Activated CD4-positive, CD25-positive, alpha-beta regulatory T cell treated with anti-CD3 and anti-CD28 coated beads, Interleukin-2, amount 50 U/mL, for 72 hours (primary cell): ENCODE measurements around the gene PAK6.
A peak's percentile ranks its signal among the peaks of the same experiment; 100 is the strongest.

Source experiments
- DNase-seq: peaks from one replicate; pipeline ENCODE4 v3.0.0; 2021

The PAK6 gene

GRCh38 chr15:40279437-40280141 lies 40.7 kb downstream of the PAK6 start:
- DNase-seq = peak; percentile 85

GRCh38 chr15:40280260-40281056 lies 41.6 kb downstream of the PAK6 start:
- DNase-seq = no peak

- no peak for DNase-seq
These were observed 42.4 kb downstream of the PAK6 start for GRCh38 chr15:40281057-40281800.

- DNase-seq = no peak
These were observed 42.9 kb downstream of the PAK6 start for GRCh38 chr15:40281801-40282146.

GRCh38 chr15:40282147-40282868 lies 43.4 kb downstream of the PAK6 start:
- DNase-seq = peak; percentile 56

GRCh38 chr15:40282869-40283614 lies 44.2 kb downstream of the PAK6 start, which contains the start of gene ANKRD63:
ANKRD63 (minus strand) TSS chr15:40283064; CDS start chr15:40282586, 478 bp downstream.
- no peak for DNase-seq

GRCh38 chr15:40283615-40284300 lies 44.9 kb downstream of the PAK6 start:
- DNase-seq = no peak

- no peak for DNase-seq
These were observed 46.3 kb downstream of the PAK6 start for GRCh38 chr15:40285151-40285550.

GRCh38 chr15:40285554-40286011 lies 46.7 kb downstream of the PAK6 start:
- DNase-seq = no peak

GRCh38 chr15:40286061-40286532 lies 47.2 kb downstream of the PAK6 start:
- no peak for DNase-seq

- no peak for DNase-seq
These were observed 47.9 kb downstream of the PAK6 start for GRCh38 chr15:40286794-40287193.

GRCh38 chr15:40287505-40287904 lies 48.6 kb downstream of the PAK6 start:
- no peak for DNase-seq

GRCh38 chr15:40287968-40288367 lies 49.1 kb downstream of the PAK6 start:
- DNase-seq = no peak

- DNase-seq = no peak
These were observed 50.4 kb downstream of the PAK6 start for GRCh38 chr15:40289140-40289775.

GRCh38 chr15:40290545-40290917 lies 51.7 kb downstream of the PAK6 start:
- DNase-seq = no peak

GRCh38 chr15:40290918-40291574 lies 52.2 kb downstream of the PAK6 start:
- DNase-seq = no peak

GRCh38 chr15:40292246-40292645 lies 53.4 kb downstream of the PAK6 start:
- DNase-seq = no peak

GRCh38 chr15:40293006-40293405 lies 54.1 kb downstream of the PAK6 start:
- DNase-seq = no peak

- DNase-seq = no peak
These were observed 55.3 kb downstream of the PAK6 start for GRCh38 chr15:40293905-40294895.
